Measurements from ENCODE around the gene CD2AP.

GRCh38 chr6:47545223-47545622 lies 67.6 kb downstream of the CD2AP start:
- TF ChIP-seq GATAD2B (IDR thresholded peaks at IDR 0.05; ENCODE audit: borderline replicate concordance) (no peak), ZFP1 (CRISPR knock-in tag; IDR thresholded peaks at IDR 0.05) (no peak), ZNF407 (IDR thresholded peaks at IDR 0.05; ENCODE audit: low read depth) (no peak), ZNF274 (IDR thresholded peaks at IDR 0.05; ENCODE audit: borderline replicate concordance, low read depth, low read length) (no peak), PBX2 (CRISPR knock-in tag; IDR thresholded peaks at IDR 0.05; ENCODE audit: low read depth) (no peak), PBX2 (tag; conservative IDR thresholded peaks at IDR 0.05; ENCODE audit: low read depth) (no peak), SAP30 (IDR thresholded peaks at IDR 0.05; ENCODE audit: borderline replicate concordance, insufficient read depth, low read depth, low read length, poor library complexity, severe bottlenecking) (no peak), NFRKB (IDR thresholded peaks at IDR 0.05; ENCODE audit: low read depth) (no peak), HDAC8 (tag; IDR thresholded peaks at IDR 0.05) (no peak)
